OCI-LY7 (cell line): Measurements from ENCODE around the gene STK32A.

Experiments
- CTCF ChIP-seq: fragments of 200-600 bp; sonication (generic); conservative IDR thresholded peaks from 2 replicates; pipeline ENCODE4 v1.5.1; 2014; ENCODE audit warnings: mild to moderate bottlenecking, antibody characterized with exemption, low read length, moderate library complexity, mixed read lengths
- EZH2phosphoT487 ChIP-seq: fragments of 200-600 bp; sonication (generic); IDR thresholded peaks from 2 replicates; pipeline ENCODE4 v1.6.1; 2018; ENCODE audit warnings: low read depth, borderline replicate concordance, mild to moderate bottlenecking, mixed run types, antibody characterized with exemption, low read length, moderate library complexity, mixed read lengths

GRCh38 chr5:147290261-147290660 is 55.4 kb downstream of the STK32A start:
- TF ChIP-seq CTCF (no peak), EZH2phosphoT487 (no peak)
